Lower leg skin (tissue), 3 donors: ENCODE data around the gene CYP26B1.

Experiments used
- POLR2A ChIP-seq, 2 donors: fragments of 450-650 bp; IDR thresholded peaks; one replicate each; pipeline ENCODE4 v1.6.1; 2016 to 2017; ENCODE audit warnings: antibody characterized with exemption in 2 of 2, mild to moderate bottlenecking in 1 of 2, moderate library complexity in 1 of 2
- TF ChIP-seq, protein P1 (sequence below), 3 donors: fragments of 450-650 bp; IDR thresholded peaks; one replicate each; pipeline ENCODE4 v1.5.1; 2016; ENCODE audit warnings: antibody characterized with exemption in 3 of 3, mild to moderate bottlenecking in 3 of 3, moderate library complexity in 2 of 3

- TF ChIP-seq, protein P1, sequence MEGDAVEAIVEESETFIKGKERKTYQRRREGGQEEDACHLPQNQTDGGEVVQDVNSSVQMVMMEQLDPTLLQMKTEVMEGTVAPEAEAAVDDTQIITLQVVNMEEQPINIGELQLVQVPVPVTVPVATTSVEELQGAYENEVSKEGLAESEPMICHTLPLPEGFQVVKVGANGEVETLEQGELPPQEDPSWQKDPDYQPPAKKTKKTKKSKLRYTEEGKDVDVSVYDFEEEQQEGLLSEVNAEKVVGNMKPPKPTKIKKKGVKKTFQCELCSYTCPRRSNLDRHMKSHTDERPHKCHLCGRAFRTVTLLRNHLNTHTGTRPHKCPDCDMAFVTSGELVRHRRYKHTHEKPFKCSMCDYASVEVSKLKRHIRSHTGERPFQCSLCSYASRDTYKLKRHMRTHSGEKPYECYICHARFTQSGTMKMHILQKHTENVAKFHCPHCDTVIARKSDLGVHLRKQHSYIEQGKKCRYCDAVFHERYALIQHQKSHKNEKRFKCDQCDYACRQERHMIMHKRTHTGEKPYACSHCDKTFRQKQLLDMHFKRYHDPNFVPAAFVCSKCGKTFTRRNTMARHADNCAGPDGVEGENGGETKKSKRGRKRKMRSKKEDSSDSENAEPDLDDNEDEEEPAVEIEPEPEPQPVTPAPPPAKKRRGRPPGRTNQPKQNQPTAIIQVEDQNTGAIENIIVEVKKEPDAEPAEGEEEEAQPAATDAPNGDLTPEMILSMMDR (IDR thresholded peaks at IDR 0.05): no peak
- TF ChIP-seq POLR2A (IDR thresholded peaks at IDR 0.05): no peak
These were observed 58.6 kb downstream of the CYP26B1 start for GRCh38 chr2:72089028-72089427.
